A549 (cell line): ENCODE data around the gene DOCK7. TPM values are rescaled to one million over a fixed set of nuclear protein-coding genes. Genes with fewer than 3 reads are reported as not detected.

Experiments
- ATAC-seq, 2 experiments: fragments of 200-7000 bp in 1 of 2; fragments of >200 bp in 1 of 2; cut with Nextera tagmentation in 1 of 2; cut with Tn5 transposase in 1 of 2; 3 replicates each; pipeline versions ENCODE4 v1.8.0 to v1.9.1; 2018 to 2020; ENCODE audit warnings: mild to moderate bottlenecking in 1 of 2, moderate library complexity in 1 of 2
- CTCF ChIA-PET: fragments of 300-600 bp; sonication (Branson Sonifier 250); formaldehyde crosslinking; extraction: SDS; loops from one replicate; lab custom pipeline; 2021; ENCODE audit warnings: antibody characterized with exemption, inconsistent platforms; lab: Yijun Ruan, JAX
- POLR2A ChIA-PET: fragments of 350-600 bp; formaldehyde crosslinking; extraction: SDS; loops from one replicate; lab custom pipeline; 2021; ENCODE audit warnings: antibody characterized with exemption, inconsistent platforms; lab: Yijun Ruan, JAX
- DNase-seq, 2 experiments: peaks; one replicate each; pipeline versions ENCODE4 v3.0.0 to v3.0.0-alpha.2; 2011 to 2016; ENCODE audit warnings: low read depth in 1 of 2, low spot score in 1 of 2
- FAIRE-seq: peaks from 2 replicates; lab custom pipeline; 2011; peaks lifted over from hg19 to GRCh38; lab: Jason Lieb, UNC
- H3K27ac ChIP-seq, 2 experiments: fragments of >200 bp; sonication (Bioruptor Twin); formaldehyde crosslinking; 3 replicates each; pipeline ENCODE4 v1.5.1; 2016 to 2017
- H3K4me1 ChIP-seq: fragments of >200 bp; sonication (Bioruptor Twin); formaldehyde crosslinking; 3 replicates; pipeline ENCODE4 v1.6.1; 2016
- H3K4me2 ChIP-seq: fragments of >200 bp; sonication (Bioruptor Twin); formaldehyde crosslinking; 3 replicates; pipeline ENCODE4 v1.6.1; 2016
- H3K4me3 ChIP-seq: fragments of >200 bp; sonication (Bioruptor Twin); formaldehyde crosslinking; 3 replicates; pipeline ENCODE4 v1.5.1; 2016
- H3K9me3 ChIP-seq: fragments of >200 bp; sonication (Bioruptor Twin); formaldehyde crosslinking; 3 replicates; pipeline ENCODE4 v1.6.1; 2016
- ATOH8 ChIP-seq: fragments of 250-450 bp; sonication (Bioruptor Pico); IDR thresholded peaks from 2 replicates; pipeline ENCODE4 v1.5.0; 2020; ENCODE audit warnings: low read depth, mild to moderate bottlenecking, moderate library complexity
- BHLHE40 ChIP-seq: IDR thresholded peaks from 2 replicates; pipeline ENCODE4 v1.6.1; 2012; ENCODE audit warnings: low read depth, low read length, inconsistent platforms
- CBX8 ChIP-seq: fragments of 200-600 bp; sonication (generic); IDR thresholded peaks from 2 replicates; pipeline ENCODE4 v1.6.1; 2016
- CEBPB ChIP-seq, 2 experiments: fragments of >200 bp in 1 of 2; sonication (Bioruptor Twin) in 1 of 2; formaldehyde crosslinking in 1 of 2; IDR thresholded peaks; 2 replicates each; pipeline ENCODE4 v1.6.1; 2012 to 2016
- E2F6 ChIP-seq: IDR thresholded peaks from 2 replicates; pipeline ENCODE4 v1.6.1; 2012; ENCODE audit warnings: low read depth, borderline replicate concordance
- EHMT2 ChIP-seq: fragments of 200-600 bp; sonication (generic); IDR thresholded peaks from 2 replicates; pipeline ENCODE4 v1.6.1; 2016; ENCODE audit warnings: antibody characterized with exemption, low read depth, mild to moderate bottlenecking, moderate library complexity
- ELK1 ChIP-seq: fragments of 150-350 bp; IDR thresholded peaks from 2 replicates; pipeline ENCODE4 v1.6.1; 2014; ENCODE audit warnings: low read depth, mild to moderate bottlenecking, low read length
- FOSB ChIP-seq: fragments of 250-450 bp; sonication (Bioruptor Pico); IDR thresholded peaks from 2 replicates; pipeline ENCODE4 v1.5.0; 2020; ENCODE audit warnings: mild to moderate bottlenecking, moderate library complexity
- FOSL2 ChIP-seq, 2 experiments: fragments of 450-650 bp in 1 of 2; fragments of >200 bp in 1 of 2; sonication (Bioruptor Twin) in 1 of 2; formaldehyde crosslinking; IDR thresholded peaks; 2 replicates each; pipeline versions ENCODE4 v1.5.0 to v1.6.1; 2016 to 2020; ENCODE audit warnings: mild to moderate bottlenecking in 1 of 2, moderate library complexity in 1 of 2
- HDAC2 ChIP-seq: fragments of 200-600 bp; sonication (generic); IDR thresholded peaks from 2 replicates; pipeline ENCODE4 v1.6.1; 2016
- HEYL ChIP-seq: fragments of 250-450 bp; sonication (Bioruptor Pico); IDR thresholded peaks from 2 replicates; pipeline ENCODE4 v1.8.0; 2021; ENCODE audit warnings: mild to moderate bottlenecking, moderate library complexity
- HOXA7 ChIP-seq: fragments of 250-450 bp; sonication (Bioruptor Pico); IDR thresholded peaks from 2 replicates; pipeline ENCODE4 v1.5.0; 2020; ENCODE audit warnings: mild to moderate bottlenecking, moderate library complexity
- HOXB5 ChIP-seq: fragments of 250-450 bp; sonication (Bioruptor Pico); IDR thresholded peaks from 2 replicates; pipeline ENCODE4 v1.5.0; 2020; ENCODE audit warnings: mild to moderate bottlenecking, moderate library complexity
- KDM5A ChIP-seq: fragments of 200-600 bp; sonication (generic); IDR thresholded peaks from 2 replicates; pipeline ENCODE4 v1.6.1; 2016; ENCODE audit warnings: antibody characterized with exemption, mild to moderate bottlenecking
- MYC ChIP-seq: IDR thresholded peaks from 2 replicates; pipeline ENCODE4 v1.6.1; 2012; ENCODE audit warnings: mild to moderate bottlenecking, inconsistent platforms, low read length, improper control_type of control experiment, borderline replicate concordance
- POLR2A ChIP-seq: IDR thresholded peaks from 2 replicates; pipeline ENCODE4 v1.6.1; 2012; ENCODE audit warnings: mild to moderate bottlenecking, low read length
- POLR2AphosphoS2 ChIP-seq: conservative IDR thresholded peaks from 2 replicates; pipeline ENCODE4 v1.6.1; 2012; ENCODE audit warnings: low read length, improper control_type of control experiment, inconsistent platforms
- RAD21 ChIP-seq, 2 experiments: fragments of >200 bp in 1 of 2; sonication (Bioruptor Twin) in 1 of 2; formaldehyde crosslinking in 1 of 2; IDR thresholded peaks in 1 of 2; conservative IDR thresholded peaks in 1 of 2; 2 replicates in 1 of 2; 3 replicates in 1 of 2; pipeline ENCODE4 v1.6.1; 2012 to 2018; ENCODE audit warnings: inconsistent platforms in 1 of 2
- SMC3 ChIP-seq: fragments of >200 bp; sonication (Bioruptor Twin); formaldehyde crosslinking; IDR thresholded peaks from 3 replicates; pipeline ENCODE4 v1.6.1; 2018; ENCODE audit warnings: inconsistent platforms
- TFCP2L1 ChIP-seq: fragments of 250-450 bp; sonication (Bioruptor Pico); IDR thresholded peaks from 2 replicates; pipeline ENCODE4 v1.5.0; 2021; ENCODE audit warnings: mild to moderate bottlenecking
- ZFP36 ChIP-seq: fragments of 450-650 bp; IDR thresholded peaks from 2 replicates; pipeline ENCODE4 v1.6.1; 2014; ENCODE audit warnings: borderline replicate concordance; ENCODE audit not compliant: partially characterized antibody
- WGBS: methylation state at CpG from one replicate; pipeline ENCODE4 v1.1.6; 2017; ENCODE audit errors: missing lambda C conversion rate; 5-methylcytosine and 5-hydroxymethylcytosine counted together
- polyA plus RNA-seq, 4 experiments: library from polyadenylated mRNA; depleted of rRNA in 3 of 4; stranded (reverse); fragments of >200 nt; fragmentation: RNase III in 1 of 4; extraction: RNeasy Plus Mini Kit Qiagen cat#74134 plus additional on column Dnase treatment in 1 of 4; gene quantifications; 2 replicates in 3 of 4; 3 replicates in 1 of 4; pipeline ENCODE4 v1.2.3, GENCODE V29; 2011 to 2017
- TF ChIP-seq, protein P1 (sequence below): fragments of >200 bp; sonication (Bioruptor Twin); formaldehyde crosslinking; IDR thresholded peaks from 3 replicates; pipeline ENCODE4 v1.6.1; 2016

The DOCK7 gene
- polyA plus RNA-seq, 2 of the 4 experiments (the other 2 are of a cell fraction), result 25.5 to 33.3 TPM

DNA sequence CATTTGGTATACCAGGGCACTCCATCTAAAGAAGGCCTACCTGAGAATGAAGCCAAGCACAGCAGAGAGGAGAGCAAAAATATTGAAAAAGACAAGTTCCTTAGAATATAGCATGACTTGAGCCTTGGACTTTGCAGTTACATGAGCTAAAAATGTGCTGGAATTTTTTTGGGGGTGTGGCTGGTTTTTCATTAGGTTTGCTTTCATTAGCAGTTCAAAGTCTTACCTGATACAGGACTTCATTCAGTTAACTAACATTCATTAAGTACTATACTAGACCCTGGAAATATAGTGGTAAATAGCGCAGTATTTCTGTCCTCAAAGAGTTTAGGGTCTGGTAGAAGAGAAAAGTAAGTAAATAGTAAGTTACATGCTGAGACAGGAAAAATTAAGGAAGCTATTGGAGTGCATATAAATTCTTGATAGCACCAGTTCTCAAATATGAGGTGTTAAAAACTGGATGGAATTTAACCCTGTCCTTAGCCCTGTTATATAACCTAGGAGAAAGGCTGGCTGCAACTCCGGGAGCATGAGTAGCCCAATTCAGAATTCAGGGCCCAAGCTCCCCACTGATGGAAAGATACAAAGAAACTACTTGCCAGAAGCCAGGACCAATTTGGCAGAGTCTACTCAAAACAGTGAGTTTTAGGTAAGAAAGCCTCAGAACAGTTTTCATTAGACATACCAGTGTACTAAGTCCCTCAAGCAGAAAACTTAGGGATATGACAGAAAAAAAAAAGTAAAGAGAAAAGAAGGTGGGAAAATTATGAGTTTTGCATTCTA is 3.1 kb upstream of the DOCK7 start:
- CTCF ChIA-PET, result no interaction called here
- peaks cover 19% of the 10 kb centered on the region; the same call in 2 of the 3 replicates for H3K4me1 ChIP-seq
- H3K9me3 ChIP-seq, result no peaks in the 10 kb centered on the region
- H3K27ac ChIP-seq, result no peak overlapping the region
- ATAC-seq (no peak), DNase-seq (no peak), FAIRE-seq (no peak)
- no peak overlapping the region for H3K4me3 ChIP-seq
- TF ChIP-seq MYC, result no peak
- no peak for TF ChIP-seq POLR2A
- no peak for TF ChIP-seq FOSB (CRISPR knock-in tag)
- TF ChIP-seq CBX8, result no peak
- no peak for TF ChIP-seq ATOH8 (CRISPR knock-in tag)
- no peak for TF ChIP-seq HEYL (CRISPR knock-in tag)
- no peak for TF ChIP-seq CEBPB (IDR thresholded peaks at IDR 0.05)
- TF ChIP-seq KDM5A, result no peak
- TF ChIP-seq HOXA7 (CRISPR knock-in tag), result no peak
- no peak for TF ChIP-seq EHMT2
- TF ChIP-seq E2F6, result no peak
- no peak for TF ChIP-seq HOXB5 (CRISPR knock-in tag)
- TF ChIP-seq FOSL2 (IDR thresholded peaks at IDR 0.05), result no peak
- no peak for TF ChIP-seq FOSL2 (CRISPR knock-in tag; IDR thresholded peaks at IDR 0.05)
- no peak for TF ChIP-seq SMC3
- no peak for TF ChIP-seq ZFP36
- no peak for TF ChIP-seq POLR2AphosphoS2
- TF ChIP-seq ELK1, result no peak
- 100% methylated on average over 2 of the region's 2 CpGs for WGBS
- no peak overlapping the region for H3K4me2 ChIP-seq
- POLR2A ChIA-PET, result no interaction called here

GRCh38 chr1:62689524-62689923 is 1.3 kb upstream of the DOCK7 start:
- WGBS, result 64% methylated on average over 1 of the region's 1 CpG
- Histone ChIP-seq H3K9me3 (no peaks in the 10 kb centered on the region), H3K27ac (no peak overlapping the region), H3K4me3 (no peak overlapping the region), H3K4me1 (peaks cover 26% of the 10 kb centered on the region), H3K4me2 (peak overlapping the region; percentile 76; the same call in 2 of the 3 replicates)
- FAIRE-seq, result no peak
- CTCF ChIA-PET, result interaction anchor here (1.2 kb wide), 1 partner anchor 57 kb away, joined by 3 read pairs; no protein-coding TSS in a partner anchor
- TF ChIP-seq RAD21 (conservative IDR thresholded peaks at IDR 0.05 in 1 of 2, IDR thresholded peaks at IDR 0.05 in 1 of 2), result no peak
- TF ChIP-seq HDAC2, result no peak
- TF ChIP-seq HEYL (CRISPR knock-in tag), result no peak
- TF ChIP-seq, protein P1, sequence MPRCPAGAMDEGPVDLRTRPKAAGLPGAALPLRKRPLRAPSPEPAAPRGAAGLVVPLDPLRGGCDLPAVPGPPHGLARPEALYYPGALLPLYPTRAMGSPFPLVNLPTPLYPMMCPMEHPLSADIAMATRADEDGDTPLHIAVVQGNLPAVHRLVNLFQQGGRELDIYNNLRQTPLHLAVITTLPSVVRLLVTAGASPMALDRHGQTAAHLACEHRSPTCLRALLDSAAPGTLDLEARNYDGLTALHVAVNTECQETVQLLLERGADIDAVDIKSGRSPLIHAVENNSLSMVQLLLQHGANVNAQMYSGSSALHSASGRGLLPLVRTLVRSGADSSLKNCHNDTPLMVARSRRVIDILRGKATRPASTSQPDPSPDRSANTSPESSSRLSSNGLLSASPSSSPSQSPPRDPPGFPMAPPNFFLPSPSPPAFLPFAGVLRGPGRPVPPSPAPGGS, result no peak
- TF ChIP-seq BHLHE40, result no peak
- no peak for TF ChIP-seq TFCP2L1 (CRISPR knock-in tag)
- ATAC-seq, result no peak
- no peak for DNase-seq
- POLR2A ChIA-PET, result no interaction called here
